Type B pancreatic cell (in vitro differentiated cells): ENCODE measurements around the gene BPIFB4. TPM values are rescaled to one million over a fixed set of nuclear protein-coding genes. Genes with fewer than 3 reads are reported as not detected.

Experiments
- DNase-seq: peaks from one replicate; pipeline ENCODE4 v3.0.0; 2021; ENCODE audit warnings: mixed read lengths; ENCODE audit not compliant: unreplicated experiment; ENCODE audit errors: extremely low spot score
- H3K27ac Mint-ChIP-seq: 2 replicates; pipeline ENCODE4 v1.8.0; 2021; ENCODE audit warnings: mild to moderate bottlenecking, mixed read lengths
- H3K27me3 Mint-ChIP-seq: 2 replicates; pipeline ENCODE4 v1.8.0; 2021; ENCODE audit warnings: mixed read lengths
- H3K36me3 Mint-ChIP-seq: 2 replicates; pipeline ENCODE4 v1.8.0; 2021; ENCODE audit warnings: mixed read lengths
- H3K4me1 Mint-ChIP-seq: one replicate; pipeline ENCODE4 v1.8.0; 2021; ENCODE audit warnings: mixed read lengths; ENCODE audit not compliant: unreplicated experiment
- H3K4me3 Mint-ChIP-seq: 2 replicates; pipeline ENCODE4 v1.8.0; 2021; ENCODE audit warnings: mild to moderate bottlenecking, mixed read lengths
- H3K9me3 Mint-ChIP-seq: 2 replicates; pipeline ENCODE4 v1.8.0; 2021; ENCODE audit warnings: mixed read lengths
- total RNA-seq: library from RNA; stranded (reverse); gene quantifications from 2 replicates; pipeline ENCODE4 v1.2.1, GENCODE V29; 2021; ENCODE audit warnings: low replicate concordance
- TF ChIP-seq, protein P1 (sequence below): fragments of 200-600 bp; sonication (generic); conservative IDR thresholded peaks from 2 replicates; pipeline ENCODE4 v1.5.0; 2021; ENCODE audit warnings: antibody characterized with exemption, mild to moderate bottlenecking

The BPIFB4 gene
- total RNA-seq, 1 donor from 2014 or later = not detected

DNA sequence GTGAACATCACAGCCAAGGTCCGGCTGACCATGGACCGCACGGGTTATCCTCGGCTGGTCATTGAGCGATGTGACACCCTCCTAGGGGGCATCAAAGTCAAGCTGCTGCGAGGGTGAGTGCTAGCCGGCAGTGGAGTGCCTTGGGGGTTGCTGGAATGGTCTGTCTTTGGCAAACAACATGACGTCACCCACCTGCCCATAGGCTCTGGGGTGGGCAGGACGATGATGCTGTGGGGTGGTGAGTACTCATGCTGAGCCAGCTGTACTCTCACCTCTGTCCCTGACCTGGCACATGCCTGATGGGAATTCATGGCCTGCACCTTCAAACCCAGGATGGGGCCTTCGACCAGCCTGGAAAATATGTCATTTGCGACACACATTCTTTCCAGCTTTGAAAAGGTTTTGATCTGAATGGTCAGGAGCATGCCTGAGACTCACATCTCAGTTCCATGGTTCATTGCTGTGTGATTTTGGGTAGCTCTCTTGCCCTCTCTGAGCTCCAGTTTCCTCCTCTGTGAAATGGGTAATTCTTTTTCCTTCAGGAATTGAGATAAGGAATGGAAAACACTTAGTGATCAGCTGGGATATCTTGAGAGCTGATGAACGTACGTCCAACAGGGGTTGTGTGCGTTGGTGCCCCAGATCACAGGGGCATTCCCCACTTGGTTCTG lies 6.7 kb downstream of the BPIFB4 start:
- TF ChIP-seq, protein P1, sequence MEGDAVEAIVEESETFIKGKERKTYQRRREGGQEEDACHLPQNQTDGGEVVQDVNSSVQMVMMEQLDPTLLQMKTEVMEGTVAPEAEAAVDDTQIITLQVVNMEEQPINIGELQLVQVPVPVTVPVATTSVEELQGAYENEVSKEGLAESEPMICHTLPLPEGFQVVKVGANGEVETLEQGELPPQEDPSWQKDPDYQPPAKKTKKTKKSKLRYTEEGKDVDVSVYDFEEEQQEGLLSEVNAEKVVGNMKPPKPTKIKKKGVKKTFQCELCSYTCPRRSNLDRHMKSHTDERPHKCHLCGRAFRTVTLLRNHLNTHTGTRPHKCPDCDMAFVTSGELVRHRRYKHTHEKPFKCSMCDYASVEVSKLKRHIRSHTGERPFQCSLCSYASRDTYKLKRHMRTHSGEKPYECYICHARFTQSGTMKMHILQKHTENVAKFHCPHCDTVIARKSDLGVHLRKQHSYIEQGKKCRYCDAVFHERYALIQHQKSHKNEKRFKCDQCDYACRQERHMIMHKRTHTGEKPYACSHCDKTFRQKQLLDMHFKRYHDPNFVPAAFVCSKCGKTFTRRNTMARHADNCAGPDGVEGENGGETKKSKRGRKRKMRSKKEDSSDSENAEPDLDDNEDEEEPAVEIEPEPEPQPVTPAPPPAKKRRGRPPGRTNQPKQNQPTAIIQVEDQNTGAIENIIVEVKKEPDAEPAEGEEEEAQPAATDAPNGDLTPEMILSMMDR = no peak
- DNase-seq = no peak
- Mint-ChIP-seq H3K4me3 (no peak overlapping the region), H3K4me1 (no peaks in the 10 kb centered on the region), H3K27ac (no peak overlapping the region), H3K36me3 (no peaks in the 10 kb centered on the region), H3K9me3 (no peaks in the 10 kb centered on the region), H3K27me3 (peaks cover 37% of the 10 kb centered on the region)

DNA sequence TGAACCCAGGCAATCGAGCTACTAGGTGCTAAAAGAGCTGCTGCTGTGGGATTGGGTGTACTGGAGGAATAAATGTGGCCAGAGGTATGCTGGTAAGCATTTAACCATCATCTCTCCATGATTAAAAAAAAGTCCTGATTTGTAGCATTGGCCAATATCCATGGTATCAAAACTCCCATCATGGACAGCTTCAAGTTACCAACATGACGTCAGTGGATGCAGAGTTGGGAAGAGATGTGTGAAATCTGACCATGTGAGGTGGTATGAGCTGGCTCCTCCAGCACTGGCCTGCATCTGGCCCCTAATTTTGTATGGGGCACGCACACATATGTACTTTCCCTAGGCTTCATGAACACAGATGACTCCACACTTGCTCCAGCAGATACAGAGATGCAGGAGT lies 11.7 kb downstream of the BPIFB4 start:
- Mint-ChIP-seq H3K27ac (no peak overlapping the region), H3K9me3 (no peaks in the 10 kb centered on the region), H3K4me1 (no peaks in the 10 kb centered on the region), H3K27me3 (peaks cover 44% of the 10 kb centered on the region), H3K4me3 (no peak overlapping the region), H3K36me3 (no peaks in the 10 kb centered on the region)
- TF ChIP-seq, protein P1 = no peak
- no peak for DNase-seq

DNA sequence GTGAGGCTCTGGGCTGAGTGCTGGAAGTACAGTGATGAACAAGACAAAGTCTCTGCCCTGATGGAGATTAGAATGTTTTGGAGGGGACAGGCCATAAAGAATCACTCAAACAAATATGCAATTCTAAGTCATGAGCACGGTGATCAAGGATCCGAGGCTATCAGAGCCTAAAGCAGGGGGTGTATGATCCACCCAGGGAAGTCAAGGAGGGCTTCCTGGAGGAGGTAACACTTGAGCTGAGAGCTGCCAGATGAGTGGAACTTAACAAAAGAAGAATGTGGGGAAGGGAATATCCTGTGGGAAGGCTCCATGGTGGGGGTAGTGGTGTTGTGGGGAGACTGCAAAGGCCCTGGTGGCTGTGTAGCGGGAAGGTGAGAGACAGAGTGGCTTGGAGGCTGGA lies 12.2 kb downstream of the BPIFB4 start:
- Mint-ChIP-seq H3K27me3 (peaks cover 41% of the 10 kb centered on the region), H3K36me3 (no peaks in the 10 kb centered on the region), H3K4me1 (no peaks in the 10 kb centered on the region), H3K9me3 (no peaks in the 10 kb centered on the region), H3K27ac (no peak overlapping the region), H3K4me3 (no peak overlapping the region)
- TF ChIP-seq, protein P1 = no peak
- no peak for DNase-seq

DNA sequence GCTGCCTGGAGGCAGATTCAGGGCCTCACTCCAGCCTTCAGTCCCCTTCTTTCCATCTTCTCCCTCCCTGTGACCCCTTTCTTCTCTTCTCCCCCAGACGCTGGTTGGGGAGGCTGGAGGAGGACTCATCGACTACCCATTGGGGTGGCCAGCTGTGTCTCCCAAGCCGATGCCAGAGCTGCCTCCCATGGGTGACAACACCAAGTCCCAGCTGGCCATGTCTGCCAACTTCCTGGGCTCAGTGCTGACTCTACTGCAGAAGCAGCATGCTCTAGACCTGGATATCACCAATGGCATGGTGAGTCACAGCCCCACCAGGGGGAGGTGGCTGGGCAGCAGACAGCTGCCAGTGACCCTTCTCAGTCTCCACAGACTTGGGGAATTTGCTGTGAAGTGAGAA lies 12.9 kb downstream of the BPIFB4 start:
- Mint-ChIP-seq H3K4me3 (no peak overlapping the region), H3K4me1 (no peaks in the 10 kb centered on the region), H3K27me3 (peaks cover 34% of the 10 kb centered on the region), H3K27ac (no peak overlapping the region), H3K36me3 (no peaks in the 10 kb centered on the region), H3K9me3 (no peaks in the 10 kb centered on the region)
- TF ChIP-seq, protein P1 = no peak
- no peak for DNase-seq

DNA sequence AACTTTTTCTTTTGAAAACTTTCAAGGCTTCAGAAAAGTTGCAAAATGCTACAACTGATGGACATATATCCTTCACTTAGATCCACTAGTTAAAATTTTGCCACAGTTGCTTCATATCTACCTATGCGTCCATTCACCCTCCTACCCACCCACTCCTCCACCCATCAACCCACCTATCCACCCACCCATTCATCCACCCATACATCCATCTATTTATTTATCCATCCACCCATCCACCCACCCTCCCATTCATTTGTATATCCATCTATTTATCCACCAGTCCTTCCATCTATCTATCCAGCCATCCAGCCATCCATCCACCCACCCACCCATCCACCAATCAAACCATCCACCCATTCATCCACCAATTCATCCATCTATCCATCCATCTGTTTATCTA lies 13.6 kb downstream of the BPIFB4 start:
- Mint-ChIP-seq H3K9me3 (no peaks in the 10 kb centered on the region), H3K36me3 (no peaks in the 10 kb centered on the region), H3K27ac (no peak overlapping the region), H3K4me3 (no peak overlapping the region), H3K4me1 (no peaks in the 10 kb centered on the region), H3K27me3 (peaks cover 32% of the 10 kb centered on the region)
- TF ChIP-seq, protein P1 = no peak
- DNase-seq = no peak

DNA sequence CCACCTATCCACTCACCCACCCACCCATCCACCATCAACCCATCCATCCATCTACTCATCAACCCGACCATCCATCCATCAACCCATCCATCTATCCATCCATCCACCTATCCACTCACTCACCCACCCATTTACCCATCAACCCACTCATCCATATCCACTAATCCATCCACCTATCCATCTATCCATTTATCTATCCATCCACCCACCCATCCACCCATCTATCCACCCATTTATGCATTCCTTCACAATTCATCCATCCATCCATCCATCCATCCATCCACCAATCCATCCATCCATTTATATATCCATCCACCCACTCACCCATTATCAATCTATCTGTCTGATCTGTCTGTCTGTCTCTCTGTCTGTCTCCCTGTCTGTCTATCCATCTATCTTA lies 14.1 kb downstream of the BPIFB4 start:
- H3K4me3 Mint-ChIP-seq = no peak overlapping the region
- TF ChIP-seq, protein P1 = no peak
- no peaks in the 10 kb centered on the region for H3K4me1 Mint-ChIP-seq
- no peak for DNase-seq
- no peaks in the 10 kb centered on the region for H3K36me3 Mint-ChIP-seq
- no peak overlapping the region for H3K27ac Mint-ChIP-seq
- H3K27me3 Mint-ChIP-seq = peaks cover 29% of the 10 kb centered on the region
- no peaks in the 10 kb centered on the region for H3K9me3 Mint-ChIP-seq
